Keratinocyte (primary cell): ENCODE data around the gene CNOT4.

Source experiments
- EZH2 ChIP-seq: IDR thresholded peaks from one replicate; pipeline ENCODE4 v1.6.1; 2012; ENCODE audit warnings: inconsistent platforms, mild to moderate bottlenecking, low read length, moderate library complexity
- TF ChIP-seq, protein P1 (sequence below), 3 experiments: IDR thresholded peaks in 1 of 3; conservative IDR thresholded peaks in 1 of 3; optimal IDR thresholded peaks in 1 of 3; 2 replicates in 2 of 3; 3 replicates in 1 of 3; pipeline versions ENCODE3 to v1.5.1; 2011; ENCODE audit warnings: low read length in 3 of 3, mild to moderate bottlenecking in 3 of 3, moderate library complexity in 2 of 3, control low read depth in 1 of 3, inconsistent platforms in 1 of 3; ENCODE audit not compliant: insufficient read depth in 2 of 3; ENCODE audit errors: extremely low read depth in 1 of 3

DNA sequence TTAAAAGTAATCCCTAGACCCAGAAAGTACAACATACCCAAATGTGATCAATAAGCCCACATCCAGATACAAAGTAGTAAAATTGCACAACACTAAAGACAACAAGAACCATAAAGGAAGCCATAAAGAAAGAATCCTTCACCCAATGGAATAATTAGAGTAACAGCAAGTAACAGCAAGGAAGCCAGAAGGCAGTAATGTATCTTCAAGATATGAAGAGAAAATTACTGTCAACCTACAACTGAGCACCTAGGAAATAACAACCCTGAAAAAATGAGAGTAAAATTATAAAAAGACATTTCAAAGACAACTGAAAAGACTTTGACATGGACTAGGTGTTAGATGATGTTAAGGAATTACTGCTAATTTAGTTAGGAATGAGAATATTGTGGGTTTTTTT, 60.5 kb downstream of the CNOT4 start:
- TF ChIP-seq EZH2 = no peak
- TF ChIP-seq, protein P1, sequence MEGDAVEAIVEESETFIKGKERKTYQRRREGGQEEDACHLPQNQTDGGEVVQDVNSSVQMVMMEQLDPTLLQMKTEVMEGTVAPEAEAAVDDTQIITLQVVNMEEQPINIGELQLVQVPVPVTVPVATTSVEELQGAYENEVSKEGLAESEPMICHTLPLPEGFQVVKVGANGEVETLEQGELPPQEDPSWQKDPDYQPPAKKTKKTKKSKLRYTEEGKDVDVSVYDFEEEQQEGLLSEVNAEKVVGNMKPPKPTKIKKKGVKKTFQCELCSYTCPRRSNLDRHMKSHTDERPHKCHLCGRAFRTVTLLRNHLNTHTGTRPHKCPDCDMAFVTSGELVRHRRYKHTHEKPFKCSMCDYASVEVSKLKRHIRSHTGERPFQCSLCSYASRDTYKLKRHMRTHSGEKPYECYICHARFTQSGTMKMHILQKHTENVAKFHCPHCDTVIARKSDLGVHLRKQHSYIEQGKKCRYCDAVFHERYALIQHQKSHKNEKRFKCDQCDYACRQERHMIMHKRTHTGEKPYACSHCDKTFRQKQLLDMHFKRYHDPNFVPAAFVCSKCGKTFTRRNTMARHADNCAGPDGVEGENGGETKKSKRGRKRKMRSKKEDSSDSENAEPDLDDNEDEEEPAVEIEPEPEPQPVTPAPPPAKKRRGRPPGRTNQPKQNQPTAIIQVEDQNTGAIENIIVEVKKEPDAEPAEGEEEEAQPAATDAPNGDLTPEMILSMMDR (optimal IDR thresholded peaks at IDR 0.05 in 1 of 3, IDR thresholded peaks at IDR 0.05 in 1 of 3, conservative IDR thresholded peaks at IDR 0.05 in 1 of 3; ENCODE audit: extremely low read depth in 1 of 3, insufficient read depth in 2 of 3, low read length in 3 of 3) = no peak
